K562 (cell line): ENCODE data around the gene OSBPL10. TPM values are rescaled to one million over a fixed set of nuclear protein-coding genes. Genes with fewer than 3 reads are reported as not detected.

Experiments
- ATAC-seq: fragments of 200-7000 bp; cut with Tn5 transposase; 3 replicates; pipeline ENCODE4 v1.9.1; 2020; ENCODE audit warnings: moderate library complexity
- BruUV-seq: library from RNA; stranded (reverse); fragments of 400-500 nt; replicated peaks from 2 replicates; lab custom pipeline; 2021; lab: Mats Ljungman, UMichigan
- CTCF ChIA-PET: fragments of 300-600 bp; formaldehyde crosslinking; extraction: SDS; loops from one replicate; lab custom pipeline; 2021; ENCODE audit warnings: low intra/inter-chr PET ratio; lab: Yijun Ruan, JAX
- POLR2A ChIA-PET: fragments of 300-600, 350-650 bp; sonication (Branson Sonifier 250); formaldehyde crosslinking; extraction: SDS; loops from one replicate; lab custom pipeline; 2021; ENCODE audit warnings: antibody characterized with exemption, inconsistent platforms; lab: Yijun Ruan, JAX
- DNase-seq, 4 experiments: peaks; one replicate each; pipeline versions ENCODE4 v3.0.0 to v3.0.0-alpha.2; 2011 to 2018; ENCODE audit warnings: low spot score in 3 of 4, mixed read lengths in 3 of 4; ENCODE audit errors: extremely low read depth in 1 of 4
- FAIRE-seq: peaks from 2 replicates; lab custom pipeline; 2011; peaks lifted over from hg19 to GRCh38; lab: Jason Lieb, UNC
- H2AFZ ChIP-seq: 2 replicates; pipeline ENCODE4 v1.6.0; 2011; ENCODE audit warnings: low read depth, low read length, control low read depth, inconsistent platforms
- H3K27ac ChIP-seq: fragments of 200-600 bp; 3 replicates; pipeline ENCODE4 v1.8.0; 2011; ENCODE audit warnings: low read depth, mild to moderate bottlenecking, control low read depth, inconsistent platforms, low read length, moderate library complexity, mixed read lengths; ENCODE audit errors: extremely low read depth
- H3K27me3 ChIP-seq, 2 experiments: fragments of 300-600 bp in 1 of 2; 2 replicates in 1 of 2; 3 replicates in 1 of 2; pipeline versions ENCODE4 v1.6.0 to v1.8.0; 2011; ENCODE audit warnings: inconsistent platforms in 2 of 2, low read length in 2 of 2, mild to moderate bottlenecking in 1 of 2, mixed read lengths in 1 of 2, moderate library complexity in 1 of 2; ENCODE audit not compliant: control insufficient read depth in 2 of 2, insufficient read depth in 2 of 2
- H3K36me3 ChIP-seq: fragments of 300-600 bp; 3 replicates; pipeline ENCODE4 v1.8.0; 2011; ENCODE audit warnings: mild to moderate bottlenecking, low read length, inconsistent platforms; ENCODE audit not compliant: control insufficient read depth, insufficient read depth
- H3K4me1 ChIP-seq, 2 experiments: fragments of 200-600 bp in 1 of 2; replicated peaks in 1 of 2; 2 replicates in 1 of 2; 3 replicates in 1 of 2; pipeline versions ENCODE4 v1.5.1 to v1.8.0; 2011; ENCODE audit warnings: inconsistent platforms in 2 of 2, low read length in 2 of 2, mild to moderate bottlenecking in 1 of 2, mixed read lengths in 1 of 2, moderate library complexity in 1 of 2; ENCODE audit not compliant: control insufficient read depth in 2 of 2, insufficient read depth in 2 of 2
- H3K4me2 ChIP-seq: 2 replicates; pipeline ENCODE4 v1.6.1; 2011; ENCODE audit warnings: low read length, control low read depth, inconsistent platforms, mixed read lengths; ENCODE audit not compliant: insufficient read depth
- H3K4me3 ChIP-seq: fragments of 200-600 bp; sonication (generic), shearing (Covaris generic); 2 replicates; pipeline ENCODE4 v1.5.1; 2016; ENCODE audit warnings: control low read depth, inconsistent platforms
- H3K79me2 ChIP-seq: fragments of 200-600 bp; 3 replicates; pipeline ENCODE4 v1.8.0; 2011; ENCODE audit warnings: low read length, inconsistent platforms; ENCODE audit not compliant: control insufficient read depth, insufficient read depth
- H3K9ac ChIP-seq, 2 experiments: 2 replicates each; pipeline versions ENCODE4 v1.6.0 to v1.6.1; 2011; ENCODE audit warnings: low read depth in 2 of 2, low read length in 2 of 2, control low read depth in 1 of 2, inconsistent platforms in 1 of 2, mild to moderate bottlenecking in 1 of 2, mixed read lengths in 1 of 2; ENCODE audit not compliant: insufficient read depth in 1 of 2
- H3K9me1 ChIP-seq: one replicate; pipeline ENCODE4 v1.6.0; 2011; ENCODE audit warnings: inconsistent platforms, mild to moderate bottlenecking, low read length, moderate library complexity; ENCODE audit not compliant: control insufficient read depth, insufficient read depth
- H3K9me3 ChIP-seq: replicated peaks from 2 replicates; pipeline ENCODE4 v1.5.1; 2011; ENCODE audit warnings: low read depth, low read length, inconsistent platforms; ENCODE audit not compliant: control insufficient read depth, insufficient read depth
- H4K20me1 ChIP-seq: replicated peaks from 2 replicates; pipeline ENCODE4 v1.6.1; 2011; ENCODE audit warnings: low read length, inconsistent platforms, mixed read lengths; ENCODE audit not compliant: control insufficient read depth, insufficient read depth
- ESRRB ChIP-seq: fragments of 250-450 bp; sonication (Bioruptor Pico); IDR thresholded peaks from 2 replicates; pipeline ENCODE4 v1.5.0; 2020; ENCODE audit warnings: mild to moderate bottlenecking, moderate library complexity, borderline replicate concordance
- FOXA3 ChIP-seq, 2 experiments: fragments of 450-650 bp in 1 of 2; sonication (generic) in 1 of 2; formaldehyde crosslinking; IDR thresholded peaks in 1 of 2; conservative IDR thresholded peaks in 1 of 2; 2 replicates each; pipeline versions ENCODE4 v1.4.0 to v1.8.0; 2020 to 2022; ENCODE audit warnings: mild to moderate bottlenecking in 2 of 2, missing genetic modification reagents in 1 of 2
- HDAC3 ChIP-seq: fragments of 450-650 bp; IDR thresholded peaks from 2 replicates; pipeline ENCODE4 v1.6.1; 2018; ENCODE audit warnings: borderline replicate concordance, mild to moderate bottlenecking, moderate library complexity; ENCODE audit not compliant: partially characterized antibody
- POLR3A ChIP-seq: IDR thresholded peaks from 2 replicates; pipeline ENCODE4 v1.6.1; 2011; ENCODE audit warnings: borderline replicate concordance, mild to moderate bottlenecking, moderate library complexity; ENCODE audit not compliant: insufficient read length, insufficient read depth; ENCODE audit errors: extremely low read depth
- SMC3 ChIP-seq: conservative IDR thresholded peaks from 2 replicates; pipeline ENCODE4 v1.6.1; 2011; ENCODE audit warnings: low read depth, low read length, improper control_type of control experiment; ENCODE audit not compliant: insufficient read depth
- TAL1 ChIP-seq: fragments of 450-650 bp; IDR thresholded peaks from 2 replicates; pipeline ENCODE4 v1.6.1; 2016; ENCODE audit warnings: mild to moderate bottlenecking
- TRIM28 ChIP-seq: fragments of 450-650 bp; IDR thresholded peaks from 2 replicates; pipeline ENCODE4 v1.6.1; 2017
- WGBS: fragments of 100-300 bp; shearing (Covaris generic); methylation state at CpG from one replicate; pipeline ENCODE4 v1.1.6; 2016; ENCODE audit warnings: low coverage, mixed read lengths; ENCODE audit not compliant: insufficient coverage; ENCODE audit errors: missing lambda C conversion rate; 5-methylcytosine and 5-hydroxymethylcytosine counted together
- in situ Hi-C: fragments of 300-500 bp; cut with MboI; formaldehyde crosslinking; loops from 4 replicates; pipeline ENCODE4 v1.15.0; 2018; ENCODE audit warnings: inconsistent platforms, mixed read lengths
- intact Hi-C: fragments of 100-400 bp; cut with micrococcal nuclease; formaldehyde crosslinking; loops from 2 replicates; pipeline ENCODE4 v1.14.2; 2022
- polyA plus RNA-seq, 8 experiments: library from polyadenylated mRNA; depleted of rRNA in 4 of 8; stranded (reverse) in 5 of 8; unstranded in 3 of 8; fragments of >200 nt; fragmentation: Nextera tagmentation in 2 of 8; fragmentation: Illumina TruSeq in 1 of 8; extraction: Ambion mirVana in 2 of 8; extraction: Trizol in 1 of 8; gene quantifications; 2 replicates each; pipeline versions ENCODE4 v1.2.1 to v1.2.3, GENCODE V29; 2011 to 2014; ENCODE audit warnings: inconsistent platforms in 1 of 8, missing spikeins in 1 of 8
- total RNA-seq, 7 experiments: library from RNA; depleted of rRNA in 6 of 7; stranded (reverse); fragments of >200 nt in 6 of 7; fragmentation: Illumina TruSeq in 2 of 7; extraction: Trizol in 2 of 7; gene quantifications; 2 replicates each; pipeline versions ENCODE4 v1.2.1 to v1.2.3, GENCODE V29; 2011 to 2021; ENCODE audit warnings: low replicate concordance in 1 of 7
- TF ChIP-seq, protein P1 (sequence below): fragments of 250-450 bp; sonication (Bioruptor Pico); IDR thresholded peaks from 2 replicates; pipeline ENCODE4 v1.8.0; 2022; ENCODE audit warnings: moderate library complexity, mild to moderate bottlenecking, inconsistent platforms
- TF ChIP-seq, protein P2 (sequence below), 2 experiments: IDR thresholded peaks; 2 replicates each; pipeline ENCODE4 v1.6.1; 2011; ENCODE audit warnings: borderline replicate concordance in 1 of 2, control low read depth in 1 of 2, low read depth in 1 of 2, low read length in 1 of 2, mild to moderate bottlenecking in 1 of 2, mixed read lengths in 1 of 2, moderate library complexity in 1 of 2; ENCODE audit not compliant: insufficient read depth in 1 of 2, insufficient read length in 1 of 2, poor library complexity in 1 of 2, severe bottlenecking in 1 of 2; ENCODE audit errors: extremely low read depth in 1 of 2
- TF ChIP-seq, protein P3 (sequence below): sonication (generic); formaldehyde crosslinking; IDR thresholded peaks from 2 replicates; pipeline ENCODE4 v1.8.1; 2023; ENCODE audit warnings: mild to moderate bottlenecking, missing genetic modification reagents

OSBPL10 gene
- total and polyA plus RNA-seq, 9 of the 15 experiments (the other 6 are each of a cell fraction or from before 2014, with no cell fraction given) = 0.03 to 0.19 (median 0.14) TPM; not detected in 2

DNA sequence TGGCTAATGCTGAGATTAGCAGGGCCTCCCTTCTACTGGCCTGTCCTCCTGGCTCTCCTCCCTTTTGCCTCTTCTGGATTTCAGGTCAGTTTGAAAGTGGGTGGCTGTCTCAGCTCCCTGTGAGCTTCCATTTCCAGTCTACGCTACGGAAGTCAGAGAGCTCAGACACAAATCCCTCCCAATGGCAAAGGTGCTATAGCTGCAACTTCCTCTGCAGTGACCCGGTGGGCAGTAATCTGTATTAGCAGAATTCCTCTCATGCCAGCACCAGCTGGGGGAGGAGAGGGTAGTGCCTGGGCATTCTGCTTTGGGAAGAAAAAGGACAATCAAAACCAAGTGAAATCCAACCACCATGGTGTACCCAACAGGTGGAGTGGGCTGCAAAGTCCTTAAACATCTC lies 276.9 kb downstream of the OSBPL10 start:
- in situ Hi-C loops (no loop called here), intact Hi-C loops (no loop called here)
- no peak overlapping the region for H2AFZ ChIP-seq
- H3K36me3 ChIP-seq = no peaks in the 10 kb centered on the region
- no peaks in the 10 kb centered on the region for H3K79me2 ChIP-seq
- DNase-seq (no peak), FAIRE-seq (no peak), ATAC-seq (no peak)
- BruUV-seq = no TSS peak
- WGBS = 0% methylated on average over 3 of the region's 3 CpGs
- POLR2A ChIA-PET = interaction anchor here (0.7 kb wide), 1 partner anchor 158 kb away, joined by 5 read pairs; no protein-coding TSS in a partner anchor
- CTCF ChIA-PET = no interaction called here
- TF ChIP-seq POLR3A (no peak), FOXA3 (CRISPR knock-in tag; conservative IDR thresholded peaks at IDR 0.05 in 1 of 2, IDR thresholded peaks at IDR 0.05 in 1 of 2) (no peak), TAL1 (no peak), ESRRB (CRISPR knock-in tag) (no peak), SMC3 (no peak), TRIM28 (no peak), HDAC3 (no peak)
- TF ChIP-seq, protein P1, sequence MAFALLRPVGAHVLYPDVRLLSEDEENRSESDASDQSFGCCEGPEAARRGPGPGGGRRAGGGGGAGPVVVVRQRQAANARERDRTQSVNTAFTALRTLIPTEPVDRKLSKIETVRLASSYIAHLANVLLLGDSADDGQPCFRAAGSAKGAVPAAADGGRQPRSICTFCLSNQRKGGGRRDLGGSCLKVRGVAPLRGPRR (CRISPR knock-in tag) = no peak
- TF ChIP-seq, protein P2, sequence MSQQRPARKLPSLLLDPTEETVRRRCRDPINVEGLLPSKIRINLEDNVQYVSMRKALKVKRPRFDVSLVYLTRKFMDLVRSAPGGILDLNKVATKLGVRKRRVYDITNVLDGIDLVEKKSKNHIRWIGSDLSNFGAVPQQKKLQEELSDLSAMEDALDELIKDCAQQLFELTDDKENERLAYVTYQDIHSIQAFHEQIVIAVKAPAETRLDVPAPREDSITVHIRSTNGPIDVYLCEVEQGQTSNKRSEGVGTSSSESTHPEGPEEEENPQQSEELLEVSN (IDR thresholded peaks at IDR 0.05; ENCODE audit: borderline replicate concordance in 1 of 2, extremely low read depth in 1 of 2, insufficient read depth in 1 of 2, insufficient read length in 1 of 2, low read depth in 1 of 2, low read length in 1 of 2, poor library complexity in 1 of 2, severe bottlenecking in 1 of 2) = no peak
- TF ChIP-seq, protein P3, sequence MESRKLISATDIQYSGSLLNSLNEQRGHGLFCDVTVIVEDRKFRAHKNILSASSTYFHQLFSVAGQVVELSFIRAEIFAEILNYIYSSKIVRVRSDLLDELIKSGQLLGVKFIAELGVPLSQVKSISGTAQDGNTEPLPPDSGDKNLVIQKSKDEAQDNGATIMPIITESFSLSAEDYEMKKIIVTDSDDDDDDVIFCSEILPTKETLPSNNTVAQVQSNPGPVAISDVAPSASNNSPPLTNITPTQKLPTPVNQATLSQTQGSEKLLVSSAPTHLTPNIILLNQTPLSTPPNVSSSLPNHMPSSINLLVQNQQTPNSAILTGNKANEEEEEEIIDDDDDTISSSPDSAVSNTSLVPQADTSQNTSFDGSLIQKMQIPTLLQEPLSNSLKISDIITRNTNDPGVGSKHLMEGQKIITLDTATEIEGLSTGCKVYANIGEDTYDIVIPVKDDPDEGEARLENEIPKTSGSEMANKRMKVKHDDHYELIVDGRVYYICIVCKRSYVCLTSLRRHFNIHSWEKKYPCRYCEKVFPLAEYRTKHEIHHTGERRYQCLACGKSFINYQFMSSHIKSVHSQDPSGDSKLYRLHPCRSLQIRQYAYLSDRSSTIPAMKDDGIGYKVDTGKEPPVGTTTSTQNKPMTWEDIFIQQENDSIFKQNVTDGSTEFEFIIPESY (CRISPR knock-in tag) = no peak
- H3K4me1 ChIP-seq = no peaks in the 10 kb centered on the region
- no peaks in the 10 kb centered on the region for H3K9me1 ChIP-seq
- no peaks in the 10 kb centered on the region for H4K20me1 ChIP-seq
- no peak overlapping the region for H3K9ac ChIP-seq
- H3K27ac ChIP-seq = no peak overlapping the region
- H3K27me3 ChIP-seq = peaks cover 0 to 12% of the 10 kb centered on the region in 2 experiments; a peak in 3 of 5 replicates
- no peak overlapping the region for H3K4me2 ChIP-seq
- no peak overlapping the region for H3K4me3 ChIP-seq
- H3K9me3 ChIP-seq = no peaks in the 10 kb centered on the region
